HepG2 (cell line): ENCODE measurements around the gene TNFRSF21.

Experiments
- CHD2 ChIP-seq: IDR thresholded peaks from 2 replicates; pipeline ENCODE4 v1.6.1; 2011; ENCODE audit warnings: low read depth, low read length, improper control_type of control experiment
- CTCF ChIP-seq: sonication (generic); formaldehyde crosslinking; IDR thresholded peaks from 2 replicates; pipeline ENCODE4 v1.5.0; 2020; ENCODE audit warnings: mild to moderate bottlenecking, missing genetic modification reagents, moderate library complexity
- ELF4 ChIP-seq: sonication (generic); formaldehyde crosslinking; IDR thresholded peaks from 2 replicates; pipeline ENCODE4 v1.5.0; 2020; ENCODE audit warnings: missing genetic modification reagents, mild to moderate bottlenecking, moderate library complexity, borderline replicate concordance
- IRF2 ChIP-seq: IDR thresholded peaks from 2 replicates; pipeline ENCODE4 v1.6.1; 2018; ENCODE audit warnings: missing genetic modification reagents, missing compliant biosample characterization
- KAT2B ChIP-seq: fragments of 150-350 bp; IDR thresholded peaks from 2 replicates; pipeline ENCODE4 v1.6.1; 2014; ENCODE audit warnings: low read depth, low read length, borderline replicate concordance
- RAD51 ChIP-seq: fragments of 450-650 bp; IDR thresholded peaks from 2 replicates; pipeline ENCODE4 v1.6.1; 2016; ENCODE audit warnings: borderline replicate concordance
- USF2 ChIP-seq, 2 experiments: sonication (generic) in 1 of 2; formaldehyde crosslinking in 1 of 2; IDR thresholded peaks; 2 replicates each; pipeline versions ENCODE4 v1.5.1 to v1.6.1; 2011 to 2020; ENCODE audit warnings: borderline replicate concordance in 1 of 2, low read depth in 1 of 2, low read length in 1 of 2, mild to moderate bottlenecking in 1 of 2, missing genetic modification reagents in 1 of 2, moderate library complexity in 1 of 2
- ZBTB43 ChIP-seq: sonication (generic); formaldehyde crosslinking; conservative IDR thresholded peaks from 2 replicates; pipeline ENCODE4 v1.4.0; 2020; ENCODE audit warnings: missing genetic modification reagents

- TF ChIP-seq CTCF (CRISPR knock-in tag) (no peak), CHD2 (no peak), IRF2 (CRISPR knock-in tag) (no peak), USF2 (IDR thresholded peaks at IDR 0.05; ENCODE audit: low read depth, low read length) (no peak), USF2 (CRISPR knock-in tag; IDR thresholded peaks at IDR 0.05; ENCODE audit: borderline replicate concordance) (no peak), ELF4 (CRISPR knock-in tag) (no peak), ZBTB43 (CRISPR knock-in tag) (no peak), RAD51 (no peak), KAT2B (no peak)
Observed at GRCh38 chr6:47181681-47182080, 128.0 kb downstream of the TNFRSF21 start.
